ENCODE measurements around the gene HCFC2.

HCFC2 gene

DNA sequence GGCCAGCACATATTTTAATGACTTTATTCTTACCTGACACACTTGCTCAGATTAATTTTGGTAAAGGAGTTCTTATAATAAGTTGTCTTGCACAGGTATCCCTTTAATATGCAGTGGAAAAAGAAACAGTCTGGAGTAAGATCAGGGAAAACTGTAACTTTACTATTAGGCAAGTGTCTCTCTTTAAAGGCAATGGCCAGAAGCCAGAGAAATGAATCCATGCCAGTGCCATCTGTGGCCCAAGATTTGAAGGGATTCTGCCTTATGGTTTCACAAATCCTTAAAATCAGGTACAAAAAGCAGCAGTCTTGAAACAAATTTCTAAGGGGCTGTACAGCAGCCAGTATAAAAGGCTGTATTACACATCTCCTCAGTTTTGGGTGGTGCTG, 51.2 kb downstream of the HCFC2 start:
- no peak overlapping the region for H2AFZ ChIP-seq (ENCODE audit: low read depth, low read length)
- no peak for ATAC-seq (ENCODE audit: insufficient read depth, low read depth)

DNA sequence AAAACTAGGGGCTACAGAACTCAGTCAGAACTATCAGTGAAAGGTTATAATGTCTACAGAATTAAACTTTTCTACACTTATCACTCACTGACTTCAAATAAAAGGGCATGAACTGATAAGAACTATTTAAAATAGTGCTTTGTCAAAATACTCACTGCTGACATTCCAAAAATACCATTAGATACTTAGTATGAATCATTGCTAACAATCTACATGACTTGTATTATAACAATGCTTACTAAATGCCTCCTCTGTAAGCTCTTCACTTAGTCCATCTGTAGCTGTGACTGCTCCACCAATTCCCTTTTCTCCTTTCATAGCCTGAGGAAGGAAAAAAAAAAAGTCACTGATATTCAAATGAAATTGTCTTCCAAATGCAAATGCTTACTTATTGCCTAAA, 56.7 kb downstream of the HCFC2 start:
- Histone ChIP-seq H3K79me2 (ENCODE audit: insufficient read depth, low read length) (peaks cover 4% of the 10 kb centered on the region; the same call in 1 of the 2 replicates), H3K4me1 (ENCODE audit: insufficient read depth, low read length) (no peaks in the 10 kb centered on the region), H4K20me1 (ENCODE audit: insufficient read depth, low read length) (no peaks in the 10 kb centered on the region), H3K36me3 (ENCODE audit: insufficient read depth, low read length) (peaks cover 86% of the 10 kb centered on the region), H3K27me3 (ENCODE audit: insufficient read depth, low read length, poor library complexity) (no peaks in the 10 kb centered on the region), H3K4me3 (ENCODE audit: low read depth in 1 of 2, low read length in 2 of 2) (no peak overlapping the region), H3K4me2 (ENCODE audit: insufficient read depth, low read length) (no peak overlapping the region), H3K9ac (ENCODE audit: low read depth, low read length) (no peak overlapping the region), H3K27ac (ENCODE audit: low read length) (no peak overlapping the region), H2AFZ (ENCODE audit: low read depth, low read length) (no peak overlapping the region), H3K9me3 (ENCODE audit: insufficient read depth, low read length, severe bottlenecking) (no peaks in the 10 kb centered on the region)
- DNase-seq = no peak
- ATAC-seq (ENCODE audit: insufficient read depth, low read depth) = no peak
- no peak for TF ChIP-seq EZH2 (IDR thresholded peaks at IDR 0.05; ENCODE audit: borderline replicate concordance, low read depth, low read length, severe bottlenecking)
- TF ChIP-seq, protein P1, sequence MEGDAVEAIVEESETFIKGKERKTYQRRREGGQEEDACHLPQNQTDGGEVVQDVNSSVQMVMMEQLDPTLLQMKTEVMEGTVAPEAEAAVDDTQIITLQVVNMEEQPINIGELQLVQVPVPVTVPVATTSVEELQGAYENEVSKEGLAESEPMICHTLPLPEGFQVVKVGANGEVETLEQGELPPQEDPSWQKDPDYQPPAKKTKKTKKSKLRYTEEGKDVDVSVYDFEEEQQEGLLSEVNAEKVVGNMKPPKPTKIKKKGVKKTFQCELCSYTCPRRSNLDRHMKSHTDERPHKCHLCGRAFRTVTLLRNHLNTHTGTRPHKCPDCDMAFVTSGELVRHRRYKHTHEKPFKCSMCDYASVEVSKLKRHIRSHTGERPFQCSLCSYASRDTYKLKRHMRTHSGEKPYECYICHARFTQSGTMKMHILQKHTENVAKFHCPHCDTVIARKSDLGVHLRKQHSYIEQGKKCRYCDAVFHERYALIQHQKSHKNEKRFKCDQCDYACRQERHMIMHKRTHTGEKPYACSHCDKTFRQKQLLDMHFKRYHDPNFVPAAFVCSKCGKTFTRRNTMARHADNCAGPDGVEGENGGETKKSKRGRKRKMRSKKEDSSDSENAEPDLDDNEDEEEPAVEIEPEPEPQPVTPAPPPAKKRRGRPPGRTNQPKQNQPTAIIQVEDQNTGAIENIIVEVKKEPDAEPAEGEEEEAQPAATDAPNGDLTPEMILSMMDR (IDR thresholded peaks at IDR 0.05; ENCODE audit: borderline replicate concordance, extremely low read depth, low read length, poor library complexity, severe bottlenecking) = no peak

More for the DNA sequence above, 51.2 kb downstream of the HCFC2 start:
- no peaks in the 10 kb centered on the region for H3K9me3 ChIP-seq (ENCODE audit: insufficient read depth, low read length, severe bottlenecking)
- H3K27me3 ChIP-seq (ENCODE audit: insufficient read depth, low read length, poor library complexity) = no peaks in the 10 kb centered on the region
- no peak overlapping the region for H3K27ac ChIP-seq (ENCODE audit: low read length)
- no peak for TF ChIP-seq EZH2 (IDR thresholded peaks at IDR 0.05; ENCODE audit: borderline replicate concordance, low read depth, low read length, severe bottlenecking)
- TF ChIP-seq, protein P1 (IDR thresholded peaks at IDR 0.05; ENCODE audit: borderline replicate concordance, extremely low read depth, low read length, poor library complexity, severe bottlenecking) = no peak
- no peaks in the 10 kb centered on the region for H3K4me1 ChIP-seq (ENCODE audit: insufficient read depth, low read length)
- no peaks in the 10 kb centered on the region for H4K20me1 ChIP-seq (ENCODE audit: insufficient read depth, low read length)
- no peaks in the 10 kb centered on the region for H3K79me2 ChIP-seq (ENCODE audit: insufficient read depth, low read length)
- DNase-seq = no peak
- H3K4me2 ChIP-seq (ENCODE audit: insufficient read depth, low read length) = no peak overlapping the region
- H3K36me3 ChIP-seq (ENCODE audit: insufficient read depth, low read length) = peaks cover 43% of the 10 kb centered on the region
- no peak overlapping the region for H3K9ac ChIP-seq (ENCODE audit: low read depth, low read length)
- no peak overlapping the region for H3K4me3 ChIP-seq (ENCODE audit: low read depth in 1 of 2, low read length in 2 of 2)

DNA sequence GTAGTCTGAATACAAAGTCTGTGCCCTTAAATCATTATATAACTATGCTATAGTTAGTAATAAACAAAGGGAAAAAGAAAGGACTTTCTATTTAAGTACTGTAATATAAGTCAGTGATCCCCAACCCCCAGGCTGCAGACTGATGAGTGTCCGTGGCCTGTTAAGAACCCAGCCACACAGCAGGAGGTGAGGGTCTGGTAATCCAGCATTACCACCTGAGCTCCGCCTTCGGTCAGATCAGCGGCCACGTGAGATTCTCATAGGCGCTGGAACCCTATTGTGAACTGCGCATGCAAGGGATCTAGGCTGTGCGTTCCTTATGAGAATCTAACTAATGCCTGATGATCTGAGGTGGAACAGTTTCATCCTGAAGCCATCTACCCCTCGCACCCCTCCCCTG, 58.0 kb downstream of the HCFC2 start:
- no peak for ATAC-seq (ENCODE audit: insufficient read depth, low read depth)
- Histone ChIP-seq H3K4me1 (ENCODE audit: insufficient read depth, low read length) (no peaks in the 10 kb centered on the region), H3K4me2 (ENCODE audit: insufficient read depth, low read length) (no peak overlapping the region), H4K20me1 (ENCODE audit: insufficient read depth, low read length) (no peaks in the 10 kb centered on the region), H3K36me3 (ENCODE audit: insufficient read depth, low read length) (peaks cover 89% of the 10 kb centered on the region), H3K9ac (ENCODE audit: low read depth, low read length) (no peak overlapping the region), H2AFZ (ENCODE audit: low read depth, low read length) (no peak overlapping the region), H3K27me3 (ENCODE audit: insufficient read depth, low read length, poor library complexity) (no peaks in the 10 kb centered on the region), H3K79me2 (ENCODE audit: insufficient read depth, low read length) (peaks cover 5% of the 10 kb centered on the region; the same call in 1 of the 2 replicates), H3K9me3 (ENCODE audit: insufficient read depth, low read length, severe bottlenecking) (no peaks in the 10 kb centered on the region), H3K27ac (ENCODE audit: low read length) (no peak overlapping the region), H3K4me3 (ENCODE audit: low read depth in 1 of 2, low read length in 2 of 2) (no peak overlapping the region)
- TF ChIP-seq, protein P1 (IDR thresholded peaks at IDR 0.05; ENCODE audit: borderline replicate concordance, extremely low read depth, low read length, poor library complexity, severe bottlenecking) = no peak
- no peak for TF ChIP-seq EZH2 (IDR thresholded peaks at IDR 0.05; ENCODE audit: borderline replicate concordance, low read depth, low read length, severe bottlenecking)
- no peak for DNase-seq

GRCh38 chr12:104126548-104126947, 62.2 kb downstream of the HCFC2 start:
- H3K79me2 ChIP-seq (ENCODE audit: insufficient read depth, low read length) = peaks cover 27% of the 10 kb centered on the region
- DNase-seq (no peak), ATAC-seq (ENCODE audit: insufficient read depth, low read depth) (no peak)
- H3K27ac ChIP-seq (ENCODE audit: low read length) = no peak overlapping the region
- peaks cover 88% of the 10 kb centered on the region for H3K36me3 ChIP-seq (ENCODE audit: insufficient read depth, low read length)
- no peak overlapping the region for H3K4me3 ChIP-seq (ENCODE audit: low read depth in 1 of 2, low read length in 2 of 2)
- H3K9me3 ChIP-seq (ENCODE audit: insufficient read depth, low read length, severe bottlenecking) = no peaks in the 10 kb centered on the region
- TF ChIP-seq, protein P1 (IDR thresholded peaks at IDR 0.05; ENCODE audit: borderline replicate concordance, extremely low read depth, low read length, poor library complexity, severe bottlenecking) = no peak
- TF ChIP-seq EZH2 (IDR thresholded peaks at IDR 0.05; ENCODE audit: borderline replicate concordance, low read depth, low read length, severe bottlenecking) = no peak
- no peak overlapping the region for H3K9ac ChIP-seq (ENCODE audit: low read depth, low read length)
- 0 out of 2 replicates have a peak, but pooled peaks cover 2% of the 10 kb centered on the region for H3K4me1 ChIP-seq (ENCODE audit: insufficient read depth, low read length)
- H3K27me3 ChIP-seq (ENCODE audit: insufficient read depth, low read length, poor library complexity) = no peaks in the 10 kb centered on the region
- H4K20me1 ChIP-seq (ENCODE audit: insufficient read depth, low read length) = peaks cover under 1% of the 10 kb centered on the region; the same call in 1 of the 2 replicates
- H2AFZ ChIP-seq (ENCODE audit: low read depth, low read length) = no peak overlapping the region
- H3K4me2 ChIP-seq (ENCODE audit: insufficient read depth, low read length) = no peak overlapping the region
